Naive thymus-derived CD4-positive, alpha-beta T cell (primary cell): ENCODE data around the gene SP7. TPM values are rescaled to one million over a fixed set of nuclear protein-coding genes. Genes with fewer than 3 reads are reported as not detected.
A peak's percentile ranks its signal among the peaks of the same experiment; 100 is the strongest.

Experiments
- ATAC-seq: fragments of 150-1000 bp; cut with Tn5 transposase; 2 replicates; pipeline ENCODE4 v1.10.0; 2021; ENCODE audit warnings: mild to moderate bottlenecking, moderate library complexity
- CTCF ChIA-PET: fragments of 350-600 bp; sonication (Branson Sonifier 250); formaldehyde crosslinking; loops from one replicate; lab custom pipeline; 2021; ENCODE audit warnings: antibody characterized with exemption; lab: Charles Lee
- POLR2A ChIA-PET: fragments of 350-600 bp; sonication (Branson Sonifier 250); formaldehyde crosslinking; loops from one replicate; lab custom pipeline; 2021; ENCODE audit warnings: antibody characterized with exemption, inconsistent platforms; lab: Charles Lee
- DNase-seq, 9 donors: peaks; one replicate each; pipeline versions ENCODE4 v3.0.0 to v3.0.0-alpha.2; 2020 to 2022; ENCODE audit warnings: mixed read lengths in 1 of 9
- H3K27ac ChIP-seq: one replicate; pipeline ENCODE4 v1.7.0; 2013; ENCODE audit warnings: mild to moderate bottlenecking, low read depth, low read length, moderate library complexity
- H3K27me3 ChIP-seq, 2 donors: one replicate each; pipeline ENCODE4 v1.7.0; 2013; ENCODE audit warnings: low read length in 2 of 2, mild to moderate bottlenecking in 2 of 2, moderate library complexity in 2 of 2; ENCODE audit not compliant: control insufficient read depth in 2 of 2, insufficient read depth in 2 of 2
- H3K36me3 ChIP-seq, 3 experiments: 1 replicate in 2 of 3; 2 replicates in 1 of 3; pipeline ENCODE4 v1.7.0; 2013; ENCODE audit warnings: low read length in 3 of 3, mild to moderate bottlenecking in 3 of 3, moderate library complexity in 1 of 3; ENCODE audit not compliant: insufficient read depth in 3 of 3, control insufficient read depth in 2 of 3
- H3K4me1 ChIP-seq, 2 donors: one replicate each; pipeline ENCODE4 v1.7.0; 2013; ENCODE audit warnings: low read length in 2 of 2, mild to moderate bottlenecking in 2 of 2, moderate library complexity in 1 of 2; ENCODE audit not compliant: control insufficient read depth in 2 of 2, insufficient read depth in 2 of 2
- H3K4me3 ChIP-seq: 2 replicates; pipeline ENCODE4 v1.7.0; 2013; ENCODE audit warnings: mild to moderate bottlenecking, low read length
- H3K9me3 ChIP-seq, 3 experiments: 1 replicate in 2 of 3; 2 replicates in 1 of 3; pipeline ENCODE4 v1.7.0; 2013; ENCODE audit warnings: low read length in 3 of 3; ENCODE audit not compliant: control insufficient read depth in 2 of 3
- H3K27ac Mint-ChIP-seq, 9 donors: one replicate each; pipeline ENCODE4 v1.8.0; 2020 to 2022; ENCODE audit warnings: mixed read lengths in 9 of 9, mild to moderate bottlenecking in 8 of 9, moderate library complexity in 5 of 9, inconsistent platforms in 2 of 9
- H3K27me3 Mint-ChIP-seq, 5 donors: one replicate each; pipeline ENCODE4 v1.8.0; 2021 to 2022; ENCODE audit warnings: mixed read lengths in 5 of 5, mild to moderate bottlenecking in 1 of 5
- H3K36me3 Mint-ChIP-seq, 5 donors: one replicate each; pipeline ENCODE4 v1.8.0; 2020 to 2022; ENCODE audit warnings: mixed read lengths in 5 of 5, mild to moderate bottlenecking in 3 of 5, inconsistent platforms in 1 of 5
- H3K4me1 Mint-ChIP-seq, 7 donors: one replicate each; pipeline ENCODE4 v1.8.0; 2020 to 2022; ENCODE audit warnings: mixed read lengths in 7 of 7, mild to moderate bottlenecking in 3 of 7, inconsistent platforms in 1 of 7
- H3K4me3 Mint-ChIP-seq, 10 donors: one replicate each; pipeline ENCODE4 v1.8.0; 2020 to 2022; ENCODE audit warnings: mild to moderate bottlenecking in 10 of 10, mixed read lengths in 10 of 10, moderate library complexity in 6 of 10, inconsistent platforms in 2 of 10
- H3K9me3 Mint-ChIP-seq, 11 donors: one replicate each; pipeline ENCODE4 v1.8.0; 2020 to 2022; ENCODE audit warnings: mixed read lengths in 11 of 11, mild to moderate bottlenecking in 4 of 11, inconsistent platforms in 1 of 11, moderate library complexity in 1 of 11
- intact Hi-C, 2 donors: fragments of 100-400 bp; cut with micrococcal nuclease; formaldehyde crosslinking; loops; one replicate each; pipeline ENCODE4 v1.15.1; 2023
- polyA plus RNA-seq, 2 donors: library from polyadenylated mRNA; unstranded; fragments of 300-500 nt; fragmentation: Illumina TruSeq; gene quantifications; one replicate each; pipeline ENCODE4 v1.2.3, GENCODE V29; 2021
- total RNA-seq, 6 experiments: library from RNA in 5 of 6; stranded (reverse) in 5 of 6; gene quantifications; 1 replicate in 5 of 6; 2 replicates in 1 of 6; pipeline ENCODE4 v1.2.3 and lab custom pipeline; 2021 to 2026

Gene SP7
- total and polyA plus RNA-seq, 7 experiments from 2014 or later: 0.13 to 0.18 TPM; not detected in 5

DNA sequence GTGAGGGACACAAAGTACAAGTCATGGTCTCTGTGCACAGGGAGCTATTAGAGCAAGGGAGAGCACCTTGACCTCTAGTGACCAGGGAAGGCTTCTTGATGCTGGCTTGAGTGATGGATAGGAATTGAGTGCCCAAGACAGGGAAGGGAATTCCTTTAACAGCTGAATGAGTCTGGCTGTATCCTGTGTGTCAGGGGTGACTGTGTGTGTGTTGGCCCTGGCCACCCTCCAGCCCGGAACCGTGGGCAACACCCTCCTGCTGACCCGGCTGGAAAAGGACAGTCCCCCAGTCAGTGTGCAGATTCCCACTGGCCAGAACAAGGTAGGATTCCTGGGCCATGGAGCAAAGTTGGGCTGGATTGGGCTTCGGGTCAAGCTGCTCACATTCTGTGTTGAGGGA lies 46.3 kb downstream of the SP7 start:
- no peak overlapping the region for H3K4me3 Mint-ChIP-seq
- H3K27me3 Mint-ChIP-seq: no peaks in the 10 kb centered on the region
- Histone ChIP-seq H3K4me3 (no peak overlapping the region), H3K27ac (no peak overlapping the region), H3K4me1 (peaks cover 3 to 5% of the 10 kb centered on the region in 2 donors), H3K27me3 (no peaks in the 10 kb centered on the region), H3K36me3 (no peaks in the 10 kb centered on the region), H3K9me3 (no peaks in the 10 kb centered on the region)
- H3K9me3 Mint-ChIP-seq: no peaks in the 10 kb centered on the region
- ChIA-PET POLR2A (interaction anchor here (1.7 kb wide), 1 partner anchor 76 kb away, joined by 5 read pairs; no protein-coding TSS in a partner anchor), CTCF (interaction anchor here (0.8 to 9.3 kb wide), 3 partner anchors 31 to 130 kb away, joined by 3 to 159 read pairs (median 4); partner anchors contain the start of gene ITGB7)
- peak overlapping the region in 1 of 9 donors; percentile 24 for H3K27ac Mint-ChIP-seq
- peaks cover 6 to 15% (median 10%) of the 10 kb centered on the region in 7 donors for H3K4me1 Mint-ChIP-seq
- peaks cover 0 to 9% (median 0%) of the 10 kb centered on the region in 5 donors for H3K36me3 Mint-ChIP-seq
- DNase-seq (no peak), ATAC-seq (no peak)
- intact Hi-C loops: loop anchor here in 1 of 2 donors (5.0 kb wide), 1 partner anchor 193 kb away; the partner anchor contains the start of gene IGFBP6

DNA sequence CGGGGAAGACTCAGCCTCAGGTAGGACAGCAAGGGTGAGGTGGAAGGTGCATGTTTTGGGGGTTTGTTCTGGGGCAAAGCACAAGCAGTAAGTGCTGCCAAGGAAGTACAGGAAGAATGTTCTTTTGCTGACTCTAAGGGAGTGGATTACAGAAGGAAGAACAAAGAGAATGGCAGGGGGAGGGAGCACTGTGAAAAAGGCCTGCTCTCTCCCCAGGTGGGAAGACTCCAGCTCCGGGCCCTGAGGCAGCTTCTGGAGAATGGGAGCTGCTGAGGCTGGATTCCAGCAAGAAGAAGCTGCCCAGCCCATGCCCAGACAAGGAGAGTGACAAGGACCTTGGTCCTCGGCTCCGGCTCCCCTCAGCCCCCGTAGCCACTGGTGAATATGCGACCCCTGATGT lies 47.8 kb downstream of the SP7 start:
- Histone ChIP-seq H3K4me3 (no peak overlapping the region), H3K27me3 (no peaks in the 10 kb centered on the region), H3K9me3 (no peaks in the 10 kb centered on the region), H3K27ac (no peak overlapping the region), H3K36me3 (no peaks in the 10 kb centered on the region), H3K4me1 (no peaks in the 10 kb centered on the region)
- peaks cover 4 to 11% (median 5%) of the 10 kb centered on the region in 7 donors for H3K4me1 Mint-ChIP-seq
- intact Hi-C loops: loop anchor here in 1 of 2 donors (5.0 kb wide), 1 partner anchor 191 kb away; the partner anchor contains the start of gene IGFBP6
- ChIA-PET CTCF (interaction anchor here (0.6 to 9.3 kb wide), 9 partner anchors 10 to 222 kb away, joined by 3 to 159 read pairs (median 4); partner anchors contain the start of genes ESPL1 and ITGB7), POLR2A (interaction anchor here (0.9 to 1.7 kb wide), 3 partner anchors 14 to 74 kb away, joined by 3 to 5 read pairs (median 4); no protein-coding TSS in a partner anchor)
- no peaks in the 10 kb centered on the region for H3K27me3 Mint-ChIP-seq
- H3K27ac Mint-ChIP-seq: peak overlapping the region in 3 of 9 donors; percentile 16 to 86 (median 34)
- no peak overlapping the region for H3K4me3 Mint-ChIP-seq
- H3K9me3 Mint-ChIP-seq: no peaks in the 10 kb centered on the region
- DNase-seq: no peak
- H3K36me3 Mint-ChIP-seq: peaks cover 0 to 15% (median 0%) of the 10 kb centered on the region in 5 donors
- no peak for ATAC-seq

DNA sequence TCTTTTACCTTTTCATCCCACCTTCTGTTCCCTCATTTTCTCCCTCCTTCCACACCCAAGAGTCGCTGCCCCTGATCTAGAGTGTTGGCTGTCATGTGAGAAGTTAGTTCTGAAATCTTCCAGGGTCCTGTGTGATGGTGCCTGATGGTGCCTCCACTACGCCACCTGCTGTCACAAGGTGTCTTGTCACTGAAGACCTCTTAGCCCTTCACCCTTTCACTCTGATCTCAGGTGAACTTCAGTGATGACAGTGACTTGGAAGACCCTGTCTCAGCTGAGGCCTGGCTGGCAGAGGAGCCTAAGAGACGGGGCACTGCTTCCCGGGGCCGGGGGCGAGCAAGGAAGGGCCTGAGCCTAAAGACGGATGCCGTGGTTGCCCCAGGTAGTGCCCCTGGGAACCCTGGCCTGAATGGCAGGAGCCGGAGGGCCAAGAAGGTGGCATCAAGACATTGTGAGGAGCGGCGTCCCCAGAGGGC lies 48.4 kb downstream of the SP7 start:
- peaks cover 0 to 10% (median 0%) of the 10 kb centered on the region in 5 donors for H3K36me3 Mint-ChIP-seq
- ATAC-seq: peak; percentile 94
- no peak overlapping the region for H3K4me3 Mint-ChIP-seq
- peaks cover 4 to 11% (median 5%) of the 10 kb centered on the region in 7 donors for H3K4me1 Mint-ChIP-seq
- Histone ChIP-seq H3K9me3 (no peaks in the 10 kb centered on the region), H3K27me3 (no peaks in the 10 kb centered on the region), H3K36me3 (no peaks in the 10 kb centered on the region), H3K27ac (no peak overlapping the region), H3K4me3 (no peak overlapping the region), H3K4me1 (no peaks in the 10 kb centered on the region)
- POLR2A ChIA-PET: interaction anchor here (0.9 to 1.7 kb wide), 4 partner anchors 37 to 128 kb away, joined by 3 to 5 read pairs (median 3); no protein-coding TSS in a partner anchor
- H3K27me3 Mint-ChIP-seq: no peaks in the 10 kb centered on the region
- no peaks in the 10 kb centered on the region for H3K9me3 Mint-ChIP-seq
- DNase-seq: peak; percentile 43 to 76 (median 69)
- H3K27ac Mint-ChIP-seq: peak overlapping the region in 4 of 9 donors; percentile 8 to 86 (median 25)
- intact Hi-C loops: loop anchor here (1.0 to 5.0 kb wide), 9 partner anchors 19 to 221 kb away; partner anchors contain the start of genes CSAD (in 1 of the 2), ESPL1 (in 1 of the 2), IGFBP6 (in 1 of the 2) and ZNF740 (in 1 of the 2)
- CTCF ChIA-PET: interaction anchor here (0.6 to 9.3 kb wide), 9 partner anchors 9 to 151 kb away, joined by 3 to 159 read pairs (median 4); partner anchors contain the start of genes ESPL1 and ITGB7

DNA sequence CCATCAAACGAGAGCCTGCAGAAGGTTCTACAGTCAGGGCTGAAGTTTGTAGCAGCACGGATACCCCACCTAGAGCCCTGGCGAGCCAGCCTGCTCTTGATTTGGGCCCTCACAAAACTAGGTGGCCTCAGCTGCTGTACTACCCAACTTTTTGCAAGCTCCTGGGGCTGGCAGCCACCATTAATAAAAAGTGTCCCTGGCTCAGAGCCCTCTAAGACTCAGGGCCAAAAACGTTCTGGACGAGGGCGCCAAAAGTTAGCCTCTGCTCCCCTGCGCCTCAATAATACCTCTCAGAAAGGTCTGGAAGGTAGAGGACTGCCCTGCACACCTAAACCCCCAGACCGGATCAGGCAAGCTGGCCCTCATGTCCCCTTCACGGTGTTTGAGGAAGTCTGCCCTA lies 49.7 kb downstream of the SP7 start:
- no peaks in the 10 kb centered on the region for H3K9me3 Mint-ChIP-seq
- no peak overlapping the region for H3K4me3 Mint-ChIP-seq
- peak overlapping the region in 2 of 9 donors; percentile 50 to 62 for H3K27ac Mint-ChIP-seq
- no peak overlapping the region for H3K4me3 ChIP-seq
- H3K4me1 ChIP-seq: no peaks in the 10 kb centered on the region
- DNase-seq (no peak), ATAC-seq (no peak)
- H3K4me1 Mint-ChIP-seq: peaks cover 4 to 11% (median 5%) of the 10 kb centered on the region in 7 donors
- no peaks in the 10 kb centered on the region for H3K36me3 ChIP-seq
- H3K27me3 Mint-ChIP-seq: no peaks in the 10 kb centered on the region
- ChIA-PET CTCF (interaction anchor here (0.7 to 9.3 kb wide), 6 partner anchors 8 to 220 kb away, joined by 3 to 159 read pairs (median 4); partner anchors contain the start of genes ITGB7 and PFDN5), POLR2A (interaction anchor here (0.8 to 2.9 kb wide), 4 partner anchors 71 to 127 kb away, joined by 3 to 12 read pairs (median 4); no protein-coding TSS in a partner anchor)
- H3K27ac ChIP-seq: no peak overlapping the region
- intact Hi-C loops: loop anchor here (2.0 to 5.0 kb wide), 3 partner anchors 18 to 189 kb away; partner anchors contain the start of genes ESPL1 (in 1 of the 2) and IGFBP6 (in 1 of the 2)
- H3K27me3 ChIP-seq: no peaks in the 10 kb centered on the region
- peaks cover 0 to 10% (median 0%) of the 10 kb centered on the region in 5 donors for H3K36me3 Mint-ChIP-seq
- H3K9me3 ChIP-seq: no peaks in the 10 kb centered on the region

DNA sequence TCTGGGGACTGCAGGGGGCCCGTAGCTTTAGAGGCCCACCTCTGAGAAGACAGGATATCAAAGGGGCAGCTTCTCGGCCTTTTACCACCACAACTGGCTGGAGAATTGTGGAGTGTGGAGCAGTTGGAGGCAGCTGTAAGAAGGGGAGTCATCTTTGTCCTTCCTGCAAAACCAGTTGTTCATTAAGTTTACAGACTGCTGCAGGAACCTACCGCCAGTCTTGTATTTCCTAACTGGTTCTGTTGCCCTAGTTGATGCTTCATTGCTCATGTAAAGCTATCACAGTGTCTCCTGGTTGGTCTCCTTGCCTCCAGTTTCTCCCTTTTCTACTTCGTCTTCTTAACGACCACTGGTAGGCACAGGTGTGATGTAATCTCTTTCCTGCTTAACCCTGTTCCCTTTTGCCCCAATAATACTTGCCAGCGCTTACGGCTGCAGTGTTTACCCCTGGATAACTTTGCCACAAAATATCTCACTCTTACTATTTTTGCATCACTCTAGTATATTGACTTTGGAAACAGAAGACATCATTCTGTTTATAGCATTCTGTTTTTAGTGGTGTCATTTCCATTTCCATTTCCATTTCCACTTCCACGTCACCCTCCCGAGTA lies 56.2 kb downstream of the SP7 start:
- Histone ChIP-seq H3K36me3 (no peaks in the 10 kb centered on the region), H3K4me3 (no peak overlapping the region), H3K27me3 (no peaks in the 10 kb centered on the region), H3K9me3 (no peaks in the 10 kb centered on the region), H3K27ac (no peak overlapping the region), H3K4me1 (no peaks in the 10 kb centered on the region)
- Mint-ChIP-seq H3K36me3 (peaks cover 0 to 12% (median 0%) of the 10 kb centered on the region in 5 donors), H3K9me3 (no peaks in the 10 kb centered on the region), H3K4me3 (no peak overlapping the region), H3K4me1 (peaks cover 0 to 9% (median 0%) of the 10 kb centered on the region in 7 donors), H3K27ac (peak overlapping the region in 1 of 9 donors; percentile 8), H3K27me3 (no peaks in the 10 kb centered on the region)
- intact Hi-C loops: no loop called here
- ATAC-seq (no peak), DNase-seq (no peak)
- POLR2A ChIA-PET: interaction anchor here (1.3 kb wide), 1 partner anchor 15 kb away, joined by 5 read pairs; the partner anchor contains the start of gene PFDN5
- CTCF ChIA-PET: no interaction called here

DNA sequence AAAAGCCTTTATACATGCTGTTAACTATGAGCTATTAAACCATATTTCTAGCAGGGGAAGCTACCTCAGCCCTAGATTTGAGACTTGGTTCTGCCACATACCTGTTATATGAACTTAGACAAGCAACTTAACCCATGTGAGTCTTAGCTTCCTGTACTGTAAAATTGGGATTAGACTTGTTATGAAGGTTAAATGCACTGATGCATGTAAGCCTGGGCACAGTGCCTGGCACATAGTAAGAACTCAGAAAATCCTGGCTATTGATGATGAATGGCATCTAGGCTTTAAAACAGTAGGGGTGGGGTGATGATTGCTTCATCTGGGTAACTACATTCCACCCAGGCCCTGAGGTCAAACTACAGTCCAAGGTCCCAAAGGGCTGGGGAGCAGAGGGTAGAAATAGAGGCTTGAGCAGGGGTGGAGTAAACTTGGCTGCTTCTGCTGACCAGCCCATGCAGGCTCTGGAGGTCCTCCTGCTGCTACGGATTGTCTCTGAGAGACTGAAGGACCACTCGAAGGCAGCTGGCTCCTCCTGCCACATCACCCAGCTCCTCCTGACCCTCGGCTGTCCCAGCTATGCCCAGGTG lies 56.8 kb downstream of the SP7 start:
- ChIA-PET CTCF (interaction anchor here (0.8 to 1.6 kb wide), 2 partner anchors 9 to 10 kb away, joined by 4 read pairs; no protein-coding TSS in a partner anchor), POLR2A (interaction anchor here (0.6 to 1.3 kb wide), 3 partner anchors 16 to 1323 kb away, joined by 3 to 5 read pairs (median 3); partner anchors contain the start of genes AAAS and PFDN5)
- Histone ChIP-seq H3K36me3 (no peaks in the 10 kb centered on the region), H3K27me3 (no peaks in the 10 kb centered on the region), H3K27ac (no peak overlapping the region), H3K9me3 (no peaks in the 10 kb centered on the region), H3K4me3 (no peak overlapping the region), H3K4me1 (no peaks in the 10 kb centered on the region)
- Mint-ChIP-seq H3K4me3 (no peak overlapping the region), H3K27me3 (no peaks in the 10 kb centered on the region), H3K27ac (no peak overlapping the region), H3K9me3 (no peaks in the 10 kb centered on the region), H3K4me1 (peaks cover 0 to 13% (median 0%) of the 10 kb centered on the region in 7 donors), H3K36me3 (peaks cover 0 to 13% (median 0%) of the 10 kb centered on the region in 5 donors)
- intact Hi-C loops: no loop called here
- ATAC-seq (no peak), DNase-seq (no peak)
